Suprapubic skin (tissue), 3 donors: ENCODE results near the gene INSIG2.

Source experiments
- CTCF ChIP-seq, 2 donors: fragments of 200-600 bp in 1 of 2; fragments of 450-650 bp in 1 of 2; sonication (generic) in 1 of 2; IDR thresholded peaks; one replicate each; pipeline ENCODE4 v1.5.1; 2016 to 2019; ENCODE audit warnings: antibody characterized with exemption in 2 of 2, mild to moderate bottlenecking in 1 of 2, moderate library complexity in 1 of 2
- POLR2A ChIP-seq, 2 donors: fragments of 450-650 bp; IDR thresholded peaks; one replicate each; pipeline ENCODE4 v1.6.1; 2017; ENCODE audit warnings: antibody characterized with exemption in 2 of 2, mild to moderate bottlenecking in 2 of 2, moderate library complexity in 2 of 2

GRCh38 chr2:118095610-118096009, 7.3 kb downstream of the INSIG2 start:
- TF ChIP-seq CTCF (IDR thresholded peaks at IDR 0.05): no peak
- TF ChIP-seq POLR2A (IDR thresholded peaks at IDR 0.05): no peak
